NCI-H2227 (cell line): Measurements from ENCODE around the gene FOXN3.

Experiments
- DNase-seq: peaks from one replicate; lab custom pipeline; 2025; ENCODE audit not compliant: unreplicated experiment; lab: John Stamatoyannopoulos, UW

Gene FOXN3

GRCh38 chr14:89108608-89109007, 308.4 kb downstream of the FOXN3 start:
- no peak for DNase-seq

- peak; percentile 30 for DNase-seq
Measured at GRCh38 chr14:89107626-89108025, 309.4 kb downstream of the FOXN3 start.
